Activated CD4-positive, alpha-beta T cell treated with anti-CD3 and anti-CD28 coated beads, Interleukin-2, amount 50 U/mL, for 16 hours (primary cell): ENCODE results near the gene SNRNP35.
"Not testable (repeated sequence)": the region's sequence is repeated elsewhere in the genome, so short reads cannot be mapped to it uniquely, and the experiment has no call there.

ENCODE experiments used
- DNase-seq: peaks from one replicate; pipeline ENCODE4 v3.0.0-alpha.2; 2020

Gene SNRNP35

DNA sequence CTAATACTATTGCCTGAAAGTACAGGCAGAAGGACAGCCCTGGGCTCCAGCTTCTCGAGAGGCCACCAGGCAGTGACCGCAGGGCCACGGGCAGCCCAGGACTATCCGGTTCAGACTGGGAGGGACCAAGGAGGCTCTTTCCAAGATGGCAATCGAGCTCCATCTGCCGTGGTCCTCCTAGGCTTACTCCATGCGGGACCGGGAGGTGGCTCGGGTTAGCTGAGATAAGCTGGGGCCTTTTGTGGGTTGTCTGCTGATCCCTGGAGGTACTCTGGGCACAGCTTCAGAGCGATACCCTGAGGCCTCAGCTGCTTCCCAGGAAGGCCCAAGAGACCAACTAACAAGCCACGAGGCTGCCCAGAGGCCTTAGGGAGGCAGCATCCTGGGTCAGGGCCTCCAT, 33.1 kb downstream of the SNRNP35 start:
- DNase-seq, result no peak

DNA sequence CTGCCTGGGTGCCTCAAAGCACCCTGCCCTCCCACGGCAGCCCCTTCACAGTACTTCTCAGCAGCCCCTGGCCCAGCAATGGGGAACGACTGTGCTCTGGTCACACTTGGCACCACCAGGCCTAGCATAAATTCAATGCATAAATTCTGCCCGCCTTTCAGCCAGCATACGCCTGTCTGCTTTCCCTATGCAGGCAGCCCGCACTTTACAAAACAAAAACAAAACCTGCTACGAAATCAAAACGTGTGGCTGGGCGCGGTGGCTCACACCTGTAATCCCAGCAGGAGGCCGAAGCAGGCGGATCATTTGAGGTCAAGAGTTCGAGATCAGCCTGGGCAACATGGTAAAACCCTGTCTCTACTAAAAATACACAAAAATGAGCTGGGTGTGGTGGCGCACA, 33.5 kb downstream of the SNRNP35 start:
- no peak for DNase-seq

DNA sequence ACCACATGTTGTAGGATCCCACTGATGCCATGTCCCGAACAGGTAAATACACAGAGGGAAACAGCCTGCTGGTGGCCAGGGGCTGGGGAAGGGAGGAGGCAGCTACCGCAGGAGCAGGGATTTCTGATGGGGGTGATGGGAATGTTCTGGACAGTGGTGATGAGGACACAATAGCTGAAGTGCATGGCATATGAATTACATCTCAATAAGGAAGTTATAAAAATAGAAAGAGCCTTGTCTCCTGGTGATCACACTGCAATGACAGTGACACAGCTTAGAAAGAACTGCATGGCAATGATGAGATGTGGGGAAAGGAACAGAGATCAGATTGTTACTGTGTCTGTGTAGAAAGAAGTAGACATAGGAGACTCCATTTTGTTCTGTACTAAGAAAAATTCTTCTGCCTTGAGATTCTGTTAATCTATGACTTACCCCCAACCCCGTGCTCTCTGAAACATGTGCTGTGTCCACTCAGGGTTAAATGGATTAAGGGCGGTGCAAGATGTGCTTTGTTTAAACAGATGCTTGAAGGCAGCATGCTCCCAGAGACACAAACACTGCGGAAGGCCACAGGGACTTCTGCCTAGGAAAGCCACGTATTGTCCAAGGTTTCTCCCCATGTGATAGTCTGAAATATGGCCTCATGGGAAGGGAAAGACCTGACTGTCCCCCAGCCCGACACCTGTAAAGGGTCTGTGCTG, 34.5 kb downstream of the SNRNP35 start:
- DNase-seq, result not testable (repeated sequence)

DNA sequence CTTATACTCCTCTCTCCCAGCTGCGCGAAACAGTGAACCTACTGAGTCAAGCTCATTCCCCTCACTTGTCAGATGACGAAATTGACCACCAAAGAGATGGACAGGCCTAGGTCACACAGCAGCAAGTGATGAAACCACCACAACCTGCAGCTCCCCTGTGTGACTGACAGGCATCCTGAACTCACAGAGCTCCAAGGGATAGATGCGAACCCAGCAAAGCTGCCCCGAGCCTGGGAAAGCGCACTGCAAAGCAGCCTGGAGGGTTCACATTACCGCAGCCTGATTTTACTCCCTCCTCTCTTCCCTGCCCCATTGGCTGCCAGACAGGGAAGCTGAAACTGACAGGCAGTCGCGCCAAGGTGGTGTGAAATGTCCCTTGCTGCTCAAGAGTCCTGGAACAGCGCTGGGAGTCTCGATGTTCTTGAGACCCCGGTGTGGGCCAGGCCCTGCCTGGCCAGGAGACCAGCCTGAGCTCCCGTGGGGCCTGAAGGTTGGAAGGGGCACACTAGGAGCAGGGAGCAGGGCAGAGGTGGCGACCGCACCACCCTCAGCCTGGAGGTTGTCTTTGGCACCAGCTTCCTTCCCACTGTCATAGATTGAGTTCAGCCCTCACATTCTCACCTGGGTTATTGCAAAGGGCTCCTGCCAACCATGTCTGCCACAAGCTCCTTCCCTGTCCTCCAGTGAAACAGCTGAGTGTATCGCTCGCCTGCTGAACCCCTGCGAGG, 36.3 kb downstream of the SNRNP35 start:
- no peak for DNase-seq

DNA sequence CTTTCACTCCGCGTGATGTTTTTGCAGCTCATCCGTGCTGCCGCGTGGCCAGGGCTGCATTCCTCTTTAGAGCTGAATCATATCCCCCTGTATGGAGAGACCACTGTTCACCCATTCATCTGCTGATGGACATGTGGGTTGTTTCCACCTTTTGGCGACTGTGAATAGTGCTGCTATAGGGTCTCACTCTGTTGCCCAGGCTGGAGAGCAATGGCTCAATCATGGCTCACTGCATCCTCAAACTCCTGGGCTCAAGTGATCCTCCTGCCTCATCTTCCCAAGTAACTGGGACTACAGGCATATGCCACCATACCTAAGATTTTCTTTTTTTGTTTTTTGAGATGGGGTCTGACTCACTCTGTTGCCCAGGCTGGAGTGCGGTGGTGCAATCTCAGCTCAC, 39.1 kb downstream of the SNRNP35 start:
- DNase-seq, result no peak

DNA sequence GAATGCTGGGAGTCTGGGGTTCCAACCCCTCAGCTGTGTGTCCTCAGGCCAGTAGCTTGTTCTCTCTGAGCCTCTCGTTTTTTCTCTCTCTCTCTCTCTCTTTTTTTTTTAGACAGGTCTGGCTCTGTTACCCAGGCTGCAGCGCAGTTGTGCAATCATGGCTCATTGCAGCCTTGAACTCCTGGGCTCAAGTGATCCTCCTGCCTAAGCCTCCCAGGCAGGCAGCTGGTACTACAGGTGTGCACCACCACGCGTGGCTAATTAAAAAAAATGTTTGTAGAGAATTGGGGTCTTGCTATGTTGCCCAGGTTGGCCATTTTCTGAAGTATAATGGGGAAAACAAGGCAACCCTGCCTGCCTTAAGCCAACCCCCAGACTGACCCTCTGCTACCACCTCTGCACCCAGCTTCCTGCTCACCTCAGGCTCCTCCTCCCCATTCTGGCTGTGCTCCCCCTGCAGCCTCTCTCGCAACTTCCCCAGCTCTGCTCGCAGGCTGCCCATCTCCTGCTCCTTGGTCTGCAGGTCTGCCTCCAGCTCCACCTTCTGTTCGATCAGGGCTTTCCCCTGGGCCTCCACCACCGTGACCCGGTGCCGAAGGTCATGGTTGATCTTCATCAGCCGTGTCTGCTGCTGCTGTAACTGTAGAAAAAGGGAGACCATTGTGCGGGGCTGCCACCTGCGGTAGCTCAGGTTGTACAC, 40.3 kb downstream of the SNRNP35 start:
- no peak for DNase-seq

DNA sequence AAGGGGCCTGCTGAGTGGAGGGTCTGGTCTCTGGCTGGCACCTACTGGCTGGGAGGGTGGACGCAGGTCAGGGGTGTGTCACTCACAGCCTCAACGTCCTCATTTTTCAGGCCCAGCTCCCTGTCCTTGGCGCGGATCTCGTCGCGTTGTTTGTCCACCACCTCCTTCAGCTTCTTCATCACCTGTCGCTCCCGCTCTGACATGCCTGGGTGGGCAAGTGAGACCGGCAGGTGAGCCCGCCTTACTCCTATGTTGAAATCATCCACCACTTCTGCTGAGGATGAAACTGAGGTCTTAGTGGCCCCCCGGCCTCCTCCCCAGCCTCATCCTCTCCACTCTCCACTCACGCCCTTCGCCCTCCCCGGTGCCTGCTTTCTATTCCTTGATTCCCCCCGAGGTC, 41.4 kb downstream of the SNRNP35 start:
- DNase-seq, result no peak

DNA sequence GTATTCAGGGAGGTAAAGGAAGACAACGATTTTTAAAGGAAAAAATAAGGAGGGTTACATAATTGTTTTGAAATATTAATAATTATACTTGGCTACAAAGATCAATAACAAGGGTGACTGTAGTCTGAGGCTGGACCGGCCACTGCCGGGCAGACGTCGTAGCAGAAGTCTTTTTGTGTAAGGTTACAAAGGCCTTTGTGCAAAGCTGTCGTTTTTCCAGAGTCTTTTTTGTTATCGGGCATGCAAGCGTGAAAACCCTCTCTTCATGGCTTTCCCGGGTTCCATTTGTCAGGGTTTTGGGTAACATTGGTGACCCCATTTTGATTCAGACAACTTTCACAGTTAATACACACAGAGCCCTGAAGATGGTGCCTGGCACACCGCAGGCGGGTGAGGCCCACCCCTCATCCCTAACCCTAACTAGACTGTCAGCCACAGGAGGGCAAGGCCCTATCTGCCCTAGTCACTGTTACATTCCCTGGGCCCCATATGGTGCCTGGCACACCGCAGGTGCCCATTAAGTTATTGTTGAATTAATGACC, 44.3 kb downstream of the SNRNP35 start:
- DNase-seq, result no peak

DNA sequence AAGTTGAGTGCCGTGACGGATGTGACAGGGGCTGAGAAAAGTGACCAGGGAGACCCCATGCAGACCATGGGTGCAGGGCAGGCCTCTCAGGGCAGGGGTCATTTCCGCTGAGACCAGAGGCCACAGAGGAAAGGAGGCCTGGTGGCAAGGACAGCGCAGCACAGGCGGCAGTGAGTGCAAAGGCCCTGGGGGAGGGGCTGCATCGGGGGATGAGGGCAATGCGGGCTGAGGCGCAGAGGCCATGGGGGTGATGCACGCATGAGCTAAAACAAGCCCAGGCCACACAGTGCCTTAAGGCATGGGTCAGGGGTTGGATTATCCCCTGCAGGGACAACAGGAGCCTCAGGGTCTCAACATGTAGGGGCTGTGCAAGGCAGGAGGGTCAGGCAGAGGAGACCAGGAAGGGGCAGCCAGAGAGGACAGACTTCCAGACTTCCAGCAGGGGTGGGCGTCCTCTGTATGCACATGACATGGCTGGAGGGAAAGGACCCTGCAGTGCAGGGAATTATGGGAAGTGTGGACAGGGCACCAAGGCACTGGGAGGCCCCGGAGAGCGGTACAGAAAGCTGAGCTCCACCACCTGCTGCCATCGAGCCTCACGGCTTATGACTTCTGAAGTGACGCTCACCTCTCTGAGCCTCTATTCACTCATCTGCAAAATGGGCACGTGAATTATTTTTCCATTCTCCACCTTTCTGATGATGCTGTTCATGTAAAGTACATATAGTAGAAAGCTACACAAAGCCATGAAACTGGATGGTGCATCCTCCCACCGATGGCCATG, 48.3 kb downstream of the SNRNP35 start:
- no peak for DNase-seq

DNA sequence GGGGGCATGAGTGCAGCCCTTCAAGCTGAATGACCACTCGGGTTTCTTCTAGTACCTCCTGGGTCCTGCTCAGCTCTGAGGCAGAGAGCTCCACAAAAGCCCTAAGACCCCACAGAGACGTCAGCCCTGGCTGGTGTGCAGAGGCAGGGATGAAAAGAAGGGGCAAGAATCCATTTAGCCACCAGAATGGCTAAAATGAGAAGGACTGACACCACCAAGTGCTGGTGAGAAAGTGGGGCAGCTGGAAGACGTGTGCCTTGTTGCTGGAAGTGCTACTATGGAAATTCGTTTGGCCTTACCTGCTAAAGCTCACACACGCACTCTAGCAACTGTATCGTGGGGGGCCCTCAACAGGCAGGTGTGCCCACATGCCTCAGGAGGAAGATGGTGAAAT, 48.9 kb downstream of the SNRNP35 start:
- no peak for DNase-seq

DNA sequence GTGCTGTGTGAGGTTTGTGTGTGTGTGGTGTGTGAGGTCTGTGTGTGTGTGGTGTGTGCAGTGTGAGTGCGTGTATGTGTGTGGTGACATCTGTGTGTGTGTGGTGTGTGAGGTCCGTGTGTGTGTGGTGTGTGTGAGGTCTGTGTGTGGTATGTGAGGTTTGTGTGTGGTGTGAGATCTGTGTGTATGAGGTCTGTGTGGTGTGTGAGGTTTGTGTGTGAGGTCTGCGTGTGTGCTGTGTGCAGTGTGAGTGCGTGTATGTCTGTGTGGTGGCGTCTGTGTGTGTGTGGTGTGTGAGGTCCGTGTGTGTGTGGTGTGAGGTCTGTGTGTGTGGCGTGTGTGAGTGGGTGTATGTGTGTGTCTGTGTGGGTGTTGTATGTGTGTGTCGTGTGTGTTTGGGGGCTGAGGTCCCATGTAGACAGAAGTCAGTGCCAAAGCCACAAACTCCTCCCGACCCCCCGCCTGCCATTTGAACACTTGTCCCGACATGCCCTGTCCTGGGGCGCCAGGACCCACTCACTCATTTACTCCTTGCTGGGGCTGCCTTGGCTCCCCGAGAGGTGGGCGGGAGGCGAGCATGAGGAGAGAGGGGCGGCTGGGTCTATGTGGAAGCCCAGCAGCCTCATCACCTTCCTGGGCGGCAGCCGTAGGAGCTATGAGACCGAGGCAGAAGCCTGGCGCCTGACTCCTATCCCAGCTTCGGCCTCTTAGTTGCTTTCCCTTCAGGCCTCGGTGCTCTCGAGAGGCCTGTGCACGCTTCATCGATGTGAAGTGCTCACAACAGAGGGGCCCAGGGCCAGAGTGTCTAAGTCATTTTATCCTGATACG, 55.1 kb downstream of the SNRNP35 start:
- DNase-seq, result no peak

DNA sequence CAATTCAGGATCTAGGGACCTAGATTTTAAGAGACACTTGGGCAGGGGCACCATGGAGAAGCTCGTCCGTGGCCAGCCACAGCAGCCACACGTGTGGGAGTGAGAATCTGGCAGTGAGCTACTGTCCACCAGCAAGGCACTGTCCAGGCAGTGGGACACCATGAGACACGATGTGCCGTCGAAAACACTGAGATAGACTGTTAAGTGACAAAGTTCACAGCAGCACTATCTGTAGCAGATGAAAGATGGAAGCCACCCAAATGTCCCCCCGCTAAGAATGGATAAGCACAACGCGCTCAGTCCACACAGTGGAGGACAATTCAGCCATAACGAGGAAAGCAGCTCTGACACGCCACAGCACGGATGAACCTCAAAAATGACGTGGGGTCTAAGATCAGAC, 55.9 kb downstream of the SNRNP35 start:
- no peak for DNase-seq

DNA sequence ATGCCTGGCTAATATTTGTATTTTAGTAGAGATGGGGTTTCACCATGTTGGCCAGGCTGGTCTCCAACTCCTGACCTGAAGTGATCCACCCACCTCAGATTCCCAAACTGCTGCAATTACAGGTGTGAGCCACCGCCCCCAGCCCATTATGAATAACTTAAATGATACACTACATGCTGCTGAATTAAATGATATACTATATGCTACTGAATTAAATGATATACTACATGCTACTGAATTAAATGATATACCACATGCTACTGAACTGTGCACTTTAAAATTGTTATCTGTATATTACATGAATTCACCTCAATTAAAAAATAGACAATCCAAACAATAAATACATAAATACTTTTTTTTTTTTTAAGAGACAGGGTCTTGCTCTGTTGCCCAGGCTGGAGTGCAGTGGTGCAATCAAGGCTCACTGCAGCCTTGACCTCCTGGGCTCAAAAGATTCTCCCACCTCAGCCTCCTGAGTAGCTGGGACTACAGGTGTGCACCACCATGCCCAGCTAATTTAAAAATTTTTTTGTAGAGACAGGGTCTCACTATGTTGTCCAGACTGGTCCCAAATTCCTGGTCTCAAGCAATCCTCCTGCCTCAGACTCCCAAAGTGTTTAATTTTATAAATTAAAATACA, 56.8 kb downstream of the SNRNP35 start:
- not testable (repeated sequence) for DNase-seq

DNA sequence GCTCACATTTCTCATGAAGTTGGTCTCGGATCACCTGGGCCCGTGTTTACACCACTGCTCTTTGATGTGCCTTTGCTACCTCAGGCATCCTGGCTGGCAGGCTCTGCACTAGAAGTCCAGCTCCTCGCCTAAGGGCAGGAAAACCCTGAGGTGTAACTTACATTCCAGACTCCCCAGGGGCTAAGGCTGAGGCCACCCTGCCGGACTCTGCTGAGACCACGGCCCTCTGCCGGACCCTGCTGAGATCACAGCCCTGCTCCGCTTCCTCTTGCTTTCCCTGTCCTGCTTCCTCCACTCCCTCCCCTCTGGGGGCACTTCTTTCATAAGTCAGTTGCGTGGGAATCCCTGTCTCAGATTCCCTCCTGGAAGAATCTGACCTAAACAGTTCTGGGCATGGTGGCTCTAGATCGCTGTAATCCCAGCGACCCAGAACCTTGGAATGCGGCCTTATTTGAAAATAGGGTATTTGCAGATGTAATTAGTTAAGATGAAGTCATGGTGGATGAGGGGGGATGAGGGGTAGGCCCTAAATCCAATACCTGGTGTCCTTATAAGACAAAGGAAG, 58.4 kb downstream of the SNRNP35 start:
- DNase-seq, result no peak
